GM12878 (cell line): ENCODE results near the gene TYSND1. TPM values are rescaled to one million over a fixed set of nuclear protein-coding genes. Genes with fewer than 3 reads are reported as not detected.

Experiments
- ATAC-seq: fragments of 200-7000 bp; cut with Tn5 transposase; 3 replicates; pipeline ENCODE4 v1.9.1; 2020; ENCODE audit warnings: mild to moderate bottlenecking, moderate library complexity
- BruUV-seq: library from RNA; stranded (reverse); fragments of 400-500 nt; replicated peaks from 2 replicates; lab custom pipeline; 2021; lab: Mats Ljungman, UMichigan
- CTCF ChIA-PET: fragments of 300-600 bp; sonication (Branson Sonifier 250); formaldehyde crosslinking; extraction: SDS; loops from one replicate; lab custom pipeline; 2021; ENCODE audit warnings: inconsistent platforms; lab: Yijun Ruan, JAX
- POLR2A ChIA-PET: fragments of 350-600 bp; formaldehyde crosslinking; extraction: SDS; loops from one replicate; lab custom pipeline; 2021; ENCODE audit warnings: inconsistent platforms; lab: Charles Lee
- RAD21 ChIA-PET: fragments of 300-600 bp; sonication (Branson Sonifier 250); formaldehyde crosslinking; loops from one replicate; lab custom pipeline; 2023; ENCODE audit warnings: antibody characterized with exemption; ENCODE audit not compliant: unreplicated experiment; lab: Charles Lee
- SMC1A ChIA-PET: fragments of 300-600 bp; sonication (Branson Sonifier 250); formaldehyde crosslinking; loops from one replicate; lab custom pipeline; 2023; ENCODE audit not compliant: unreplicated experiment, uncharacterized antibody; lab: Charles Lee
- DNase-seq: peaks from one replicate; pipeline ENCODE4 v3.0.0-alpha.2; 2011; ENCODE audit warnings: low read depth, low spot score
- FAIRE-seq: peaks from 3 replicates; lab custom pipeline; 2011; peaks lifted over from hg19 to GRCh38; lab: Jason Lieb, UNC
- H2AFZ ChIP-seq: 2 replicates; pipeline ENCODE4 v1.6.0; 2011; ENCODE audit warnings: low read depth, low read length, control low read depth; ENCODE audit not compliant: control insufficient read depth
- H3K27ac ChIP-seq: 2 replicates; pipeline ENCODE4 v1.5.1; 2011; ENCODE audit warnings: control low read depth; ENCODE audit not compliant: control insufficient read depth, insufficient read depth
- H3K27me3 ChIP-seq, 2 experiments: replicated peaks in 1 of 2; 2 replicates each; pipeline versions ENCODE4 v1.6.0 to v1.6.1; 2011; ENCODE audit warnings: low read length in 1 of 2; ENCODE audit not compliant: control insufficient read depth in 2 of 2, insufficient read depth in 2 of 2
- H3K36me3 ChIP-seq, 2 experiments: 2 replicates each; pipeline ENCODE4 v1.5.1; 2011; ENCODE audit warnings: low read length in 1 of 2; ENCODE audit not compliant: control insufficient read depth in 2 of 2, insufficient read depth in 2 of 2
- H3K4me1 ChIP-seq: 2 replicates; pipeline ENCODE4 v1.6.1; 2011; ENCODE audit warnings: mild to moderate bottlenecking, low read length, moderate library complexity, mixed read lengths; ENCODE audit not compliant: control insufficient read depth, insufficient read depth
- H3K4me2 ChIP-seq: 2 replicates; pipeline ENCODE4 v1.6.0; 2011; ENCODE audit warnings: control low read depth; ENCODE audit not compliant: control insufficient read depth, insufficient read depth
- H3K4me3 ChIP-seq: fragments of 200-600 bp; sonication (generic); 2 replicates; pipeline ENCODE4 v1.5.1; 2016
- H3K79me2 ChIP-seq: 2 replicates; pipeline ENCODE4 v1.6.0; 2011; ENCODE audit warnings: low read length; ENCODE audit not compliant: control insufficient read depth, insufficient read depth
- H3K9ac ChIP-seq: 2 replicates; pipeline ENCODE4 v1.8.0; 2011; ENCODE audit warnings: low read length, control low read depth, mixed read lengths; ENCODE audit not compliant: control insufficient read depth, insufficient read depth
- H3K9me3 ChIP-seq: replicated peaks from 3 replicates; pipeline ENCODE4 v1.5.1; 2011; ENCODE audit warnings: mild to moderate bottlenecking, low read length; ENCODE audit not compliant: control insufficient read depth, insufficient read depth
- H4K20me1 ChIP-seq: 2 replicates; pipeline ENCODE4 v1.6.0; 2011; ENCODE audit not compliant: control insufficient read depth, insufficient read depth
- NBN ChIP-seq: fragments of 450-650 bp; IDR thresholded peaks from 2 replicates; pipeline ENCODE4 v1.6.1; 2016
- POU2F2 ChIP-seq: IDR thresholded peaks from 3 replicates; pipeline ENCODE4 v1.6.1; 2011; ENCODE audit warnings: low read depth, mild to moderate bottlenecking, low read length, borderline replicate concordance
- RAD21 ChIP-seq: IDR thresholded peaks from 2 replicates; pipeline ENCODE4 v1.6.1; 2011; ENCODE audit warnings: mild to moderate bottlenecking, low read depth, low read length, moderate library complexity; ENCODE audit not compliant: insufficient read depth
- RBBP5 ChIP-seq: fragments of 200-600 bp; sonication (generic); conservative IDR thresholded peaks from 2 replicates; pipeline ENCODE4 v1.6.1; 2016
- SRF ChIP-seq, 2 experiments: IDR thresholded peaks; 2 replicates each; pipeline ENCODE4 v1.6.1; 2011; ENCODE audit warnings: low read depth in 2 of 2, low read length in 2 of 2, mild to moderate bottlenecking in 1 of 2, moderate library complexity in 1 of 2
- YBX1 ChIP-seq: fragments of 450-650 bp; IDR thresholded peaks from 2 replicates; pipeline ENCODE4 v1.6.1; 2016; ENCODE audit warnings: antibody characterized with exemption
- ZNF207 ChIP-seq: fragments of 450-650 bp; IDR thresholded peaks from 2 replicates; pipeline ENCODE4 v1.6.1; 2014; ENCODE audit warnings: antibody characterized with exemption, mild to moderate bottlenecking, borderline replicate concordance
- WGBS: methylation state at CpG from one replicate; pipeline ENCODE4 v1.1.6; 2016; ENCODE audit warnings: low lambda C conversion rate; ENCODE audit not compliant: insufficient replicate concordance, insufficient coverage; ENCODE audit errors: missing lambda C conversion rate; 5-methylcytosine and 5-hydroxymethylcytosine counted together
- in situ Hi-C: fragments of 300-500 bp; cut with MboI; formaldehyde crosslinking; loops from 9 replicates; pipeline ENCODE4 v1.14.3; 2018; ENCODE audit warnings: mixed read lengths
- intact Hi-C: fragments of 100-400 bp; cut with micrococcal nuclease; formaldehyde crosslinking; loops from one replicate; pipeline ENCODE4 v1.14.2; 2022; ENCODE audit not compliant: unreplicated experiment
- polyA plus RNA-seq, 11 experiments: library from polyadenylated mRNA; depleted of rRNA in 4 of 11; unstranded in 6 of 11; stranded (reverse) in 5 of 11; fragments of >200 nt; fragmentation: Nextera tagmentation in 4 of 11; fragmentation: Illumina TruSeq in 1 of 11; extraction: Ambion mirVana in 4 of 11; extraction: Trizol in 1 of 11; gene quantifications; 1 replicate in 1 of 11; 2 replicates in 10 of 11; pipeline versions ENCODE4 v1.2.1 to v1.2.3, GENCODE V29; 2011 to 2016; ENCODE audit warnings: inconsistent platforms in 2 of 11, missing spikeins in 2 of 11, low read depth in 1 of 11
- total RNA-seq, 4 experiments: library from RNA; depleted of rRNA in 3 of 4; stranded (reverse); fragments of >200 nt in 3 of 4; fragmentation: Illumina TruSeq in 1 of 4; extraction: Trizol in 1 of 4; gene quantifications; 2 replicates each; pipeline versions ENCODE4 v1.2.1 to v1.2.3, GENCODE V29; 2013 to 2021
- TF ChIP-seq, protein P1 (sequence below): fragments of 450-650 bp; IDR thresholded peaks from 2 replicates; pipeline ENCODE4 v1.6.1; 2017; ENCODE audit warnings: mild to moderate bottlenecking, moderate library complexity
- TF ChIP-seq, protein P2 (sequence below): fragments of 150-350 bp; IDR thresholded peaks from 2 replicates; pipeline ENCODE4 v1.6.1; 2014; ENCODE audit warnings: mild to moderate bottlenecking, low read depth, low read length
- TF ChIP-seq, protein P3 (sequence below): IDR thresholded peaks from 2 replicates; pipeline ENCODE4 v1.6.1; 2011; ENCODE audit warnings: low read depth, mild to moderate bottlenecking, low read length, moderate library complexity, borderline replicate concordance; ENCODE audit errors: extremely low read depth
- TF ChIP-seq, protein P4 (sequence below): fragments of 450-650 bp; IDR thresholded peaks from 2 replicates; pipeline ENCODE4 v1.6.1; 2016; ENCODE audit warnings: mild to moderate bottlenecking, moderate library complexity, borderline replicate concordance

The TYSND1 gene
- total and polyA plus RNA-seq, 10 of the 15 experiments (the other 5 are each of a cell fraction or from before 2014, with no cell fraction given) = 1.9 to 21.4 (median 12.0) TPM

DNA sequence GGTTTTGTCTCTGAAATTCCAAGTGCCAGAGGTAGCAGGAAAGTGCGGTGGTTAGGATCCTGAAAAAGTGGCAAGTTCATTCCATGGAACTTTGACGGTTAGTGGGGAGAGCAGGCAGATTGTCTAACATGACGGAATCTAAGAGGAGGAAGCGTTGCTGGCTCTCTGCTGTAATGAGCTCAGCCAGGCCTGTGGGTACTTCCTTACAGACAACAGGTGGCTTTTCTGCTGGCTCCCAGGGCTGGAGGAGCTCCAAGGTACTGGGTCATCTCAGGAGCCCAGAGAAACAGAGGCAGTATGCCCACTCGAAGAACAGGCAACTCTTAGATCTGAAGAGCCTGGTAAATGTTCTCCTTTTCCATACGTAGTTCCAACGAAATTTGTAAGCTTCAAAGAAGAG lies 10.8 kb downstream of the TYSND1 start:
- Histone ChIP-seq H3K9ac (no peak overlapping the region), H3K4me3 (no peak overlapping the region), H3K4me2 (no peak overlapping the region), H4K20me1 (no peaks in the 10 kb centered on the region), H3K27me3 (no peaks in the 10 kb centered on the region), H3K36me3 (0 out of 4 replicates have a peak, but pooled peaks cover 0 to 2% of the 10 kb centered on the region in 2 experiments), H2AFZ (no peak overlapping the region), H3K4me1 (peaks cover 12% of the 10 kb centered on the region), H3K79me2 (peaks cover 28% of the 10 kb centered on the region), H3K27ac (no peak overlapping the region), H3K9me3 (no peaks in the 10 kb centered on the region)
- RAD21 ChIA-PET = no interaction called here
- in situ Hi-C loops (no loop called here), intact Hi-C loops (no loop called here)
- CTCF ChIA-PET = interaction anchor here (1.2 to 2.3 kb wide), 3 partner anchors 10 to 87 kb away, joined by 3 to 16 read pairs (median 14); partner anchors contain the start of gene TYSND1
- no peak for FAIRE-seq
- BruUV-seq = no TSS peak
- ATAC-seq = no peak
- WGBS = 83% methylated on average over 7 of the region's 7 CpGs
- no peak for DNase-seq
- POLR2A ChIA-PET = interaction anchor here (1.2 kb wide), 1 partner anchor 8 kb away, joined by 5 read pairs; no protein-coding TSS in a partner anchor
- SMC1A ChIA-PET = interaction anchor here (1.2 to 1.8 kb wide), 3 partner anchors 11 to 28 kb away, joined by 3 to 5 read pairs (median 4); partner anchors contain the start of gene TYSND1
- TF ChIP-seq, protein P1, sequence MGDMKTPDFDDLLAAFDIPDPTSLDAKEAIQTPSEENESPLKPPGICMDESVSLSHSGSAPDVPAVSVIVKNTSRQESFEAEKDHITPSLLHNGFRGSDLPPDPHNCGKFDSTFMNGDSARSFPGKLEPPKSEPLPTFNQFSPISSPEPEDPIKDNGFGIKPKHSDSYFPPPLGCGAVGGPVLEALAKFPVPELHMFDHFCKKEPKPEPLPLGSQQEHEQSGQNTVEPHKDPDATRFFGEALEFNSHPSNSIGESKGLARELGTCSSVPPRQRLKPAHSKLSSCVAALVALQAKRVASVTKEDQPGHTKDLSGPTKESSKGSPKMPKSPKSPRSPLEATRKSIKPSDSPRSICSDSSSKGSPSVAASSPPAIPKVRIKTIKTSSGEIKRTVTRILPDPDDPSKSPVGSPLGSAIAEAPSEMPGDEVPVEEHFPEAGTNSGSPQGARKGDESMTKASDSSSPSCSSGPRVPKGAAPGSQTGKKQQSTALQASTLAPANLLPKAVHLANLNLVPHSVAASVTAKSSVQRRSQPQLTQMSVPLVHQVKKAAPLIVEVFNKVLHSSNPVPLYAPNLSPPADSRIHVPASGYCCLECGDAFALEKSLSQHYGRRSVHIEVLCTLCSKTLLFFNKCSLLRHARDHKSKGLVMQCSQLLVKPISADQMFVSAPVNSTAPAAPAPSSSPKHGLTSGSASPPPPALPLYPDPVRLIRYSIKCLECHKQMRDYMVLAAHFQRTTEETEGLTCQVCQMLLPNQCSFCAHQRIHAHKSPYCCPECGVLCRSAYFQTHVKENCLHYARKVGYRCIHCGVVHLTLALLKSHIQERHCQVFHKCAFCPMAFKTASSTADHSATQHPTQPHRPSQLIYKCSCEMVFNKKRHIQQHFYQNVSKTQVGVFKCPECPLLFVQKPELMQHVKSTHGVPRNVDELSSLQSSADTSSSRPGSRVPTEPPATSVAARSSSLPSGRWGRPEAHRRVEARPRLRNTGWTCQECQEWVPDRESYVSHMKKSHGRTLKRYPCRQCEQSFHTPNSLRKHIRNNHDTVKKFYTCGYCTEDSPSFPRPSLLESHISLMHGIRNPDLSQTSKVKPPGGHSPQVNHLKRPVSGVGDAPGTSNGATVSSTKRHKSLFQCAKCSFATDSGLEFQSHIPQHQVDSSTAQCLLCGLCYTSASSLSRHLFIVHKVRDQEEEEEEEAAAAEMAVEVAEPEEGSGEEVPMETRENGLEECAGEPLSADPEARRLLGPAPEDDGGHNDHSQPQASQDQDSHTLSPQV = no peak
- TF ChIP-seq POU2F2 (no peak), RAD21 (no peak), ZNF207 (no peak), RBBP5 (no peak), NBN (no peak), YBX1 (no peak), SRF (IDR thresholded peaks at IDR 0.05; ENCODE audit: low read depth in 2 of 2, low read length in 2 of 2) (no peak)
- TF ChIP-seq, protein P2, sequence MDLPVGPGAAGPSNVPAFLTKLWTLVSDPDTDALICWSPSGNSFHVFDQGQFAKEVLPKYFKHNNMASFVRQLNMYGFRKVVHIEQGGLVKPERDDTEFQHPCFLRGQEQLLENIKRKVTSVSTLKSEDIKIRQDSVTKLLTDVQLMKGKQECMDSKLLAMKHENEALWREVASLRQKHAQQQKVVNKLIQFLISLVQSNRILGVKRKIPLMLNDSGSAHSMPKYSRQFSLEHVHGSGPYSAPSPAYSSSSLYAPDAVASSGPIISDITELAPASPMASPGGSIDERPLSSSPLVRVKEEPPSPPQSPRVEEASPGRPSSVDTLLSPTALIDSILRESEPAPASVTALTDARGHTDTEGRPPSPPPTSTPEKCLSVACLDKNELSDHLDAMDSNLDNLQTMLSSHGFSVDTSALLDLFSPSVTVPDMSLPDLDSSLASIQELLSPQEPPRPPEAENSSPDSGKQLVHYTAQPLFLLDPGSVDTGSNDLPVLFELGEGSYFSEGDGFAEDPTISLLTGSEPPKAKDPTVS = no peak
- TF ChIP-seq, protein P3, sequence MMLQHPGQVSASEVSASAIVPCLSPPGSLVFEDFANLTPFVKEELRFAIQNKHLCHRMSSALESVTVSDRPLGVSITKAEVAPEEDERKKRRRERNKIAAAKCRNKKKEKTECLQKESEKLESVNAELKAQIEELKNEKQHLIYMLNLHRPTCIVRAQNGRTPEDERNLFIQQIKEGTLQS = no peak
- TF ChIP-seq, protein P4, sequence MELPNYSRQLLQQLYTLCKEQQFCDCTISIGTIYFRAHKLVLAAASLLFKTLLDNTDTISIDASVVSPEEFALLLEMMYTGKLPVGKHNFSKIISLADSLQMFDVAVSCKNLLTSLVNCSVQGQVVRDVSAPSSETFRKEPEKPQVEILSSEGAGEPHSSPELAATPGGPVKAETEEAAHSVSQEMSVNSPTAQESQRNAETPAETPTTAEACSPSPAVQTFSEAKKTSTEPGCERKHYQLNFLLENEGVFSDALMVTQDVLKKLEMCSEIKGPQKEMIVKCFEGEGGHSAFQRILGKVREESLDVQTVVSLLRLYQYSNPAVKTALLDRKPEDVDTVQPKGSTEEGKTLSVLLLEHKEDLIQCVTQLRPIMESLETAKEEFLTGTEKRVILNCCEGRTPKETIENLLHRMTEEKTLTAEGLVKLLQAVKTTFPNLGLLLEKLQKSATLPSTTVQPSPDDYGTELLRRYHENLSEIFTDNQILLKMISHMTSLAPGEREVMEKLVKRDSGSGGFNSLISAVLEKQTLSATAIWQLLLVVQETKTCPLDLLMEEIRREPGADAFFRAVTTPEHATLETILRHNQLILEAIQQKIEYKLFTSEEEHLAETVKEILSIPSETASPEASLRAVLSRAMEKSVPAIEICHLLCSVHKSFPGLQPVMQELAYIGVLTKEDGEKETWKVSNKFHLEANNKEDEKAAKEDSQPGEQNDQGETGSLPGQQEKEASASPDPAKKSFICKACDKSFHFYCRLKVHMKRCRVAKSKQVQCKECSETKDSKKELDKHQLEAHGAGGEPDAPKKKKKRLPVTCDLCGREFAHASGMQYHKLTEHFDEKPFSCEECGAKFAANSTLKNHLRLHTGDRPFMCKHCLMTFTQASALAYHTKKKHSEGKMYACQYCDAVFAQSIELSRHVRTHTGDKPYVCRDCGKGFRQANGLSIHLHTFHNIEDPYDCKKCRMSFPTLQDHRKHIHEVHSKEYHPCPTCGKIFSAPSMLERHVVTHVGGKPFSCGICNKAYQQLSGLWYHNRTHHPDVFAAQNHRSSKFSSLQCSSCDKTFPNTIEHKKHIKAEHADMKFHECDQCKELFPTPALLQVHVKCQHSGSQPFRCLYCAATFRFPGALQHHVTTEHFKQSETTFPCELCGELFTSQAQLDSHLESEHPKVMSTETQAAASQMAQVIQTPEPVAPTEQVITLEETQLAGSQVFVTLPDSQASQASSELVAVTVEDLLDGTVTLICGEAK = no peak
